ENCODE results near the gene ZNF17. TPM values are rescaled to one million over a fixed set of nuclear protein-coding genes. Genes with fewer than 3 reads are reported as not detected.

ZNF17 gene
- total and polyA plus RNA-seq, 2 of the 8 experiments (the other 6 are each of a cell fraction or from before 2014, with no cell fraction given) = 3.8 to 10.2 TPM

DNA sequence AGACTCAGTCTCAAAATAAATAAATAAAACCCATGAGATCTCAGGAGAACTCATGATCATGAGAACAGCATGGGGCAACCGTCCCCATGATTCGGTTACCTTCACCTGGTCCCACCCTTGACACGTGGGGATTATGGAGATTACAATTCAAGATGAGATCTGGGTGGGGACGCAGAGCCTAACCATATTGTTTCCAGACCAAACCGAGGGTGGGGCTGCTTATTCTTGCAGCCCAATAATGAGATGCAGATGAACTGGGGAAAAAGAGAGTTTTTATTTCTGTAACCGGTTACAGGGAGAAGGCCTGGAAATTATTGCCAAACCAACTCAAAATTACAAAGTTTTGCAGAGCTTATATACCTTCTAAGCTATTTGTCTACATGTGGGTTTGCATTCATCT is 34.8 kb upstream of the ZNF17 start:
- Histone ChIP-seq H3K27ac (ENCODE audit: low read depth, low read length) (no peak overlapping the region), H4K5ac (ENCODE audit: insufficient read length, low read depth, low read length) (no peak overlapping the region), H3K9me3 (ENCODE audit: insufficient read depth in 2 of 2, low read depth in 1 of 2, low read length in 1 of 2) (peaks cover 35 to 37% of the 10 kb centered on the region in 2 experiments), H3K23me2 (ENCODE audit: low read depth, low read length) (no peaks in the 10 kb centered on the region), H3K56ac (replicated peaks; ENCODE audit: insufficient read length, low read depth, low read length) (no peak overlapping the region), H4K8ac (ENCODE audit: extremely low read depth, insufficient read depth, low read length) (no peak overlapping the region), H4K91ac (replicated peaks; ENCODE audit: insufficient read length, low read length) (no peak overlapping the region), H2AFZ (ENCODE audit: low read length) (no peak overlapping the region), H4K20me1 (replicated peaks in 1 of 2; ENCODE audit: control insufficient read depth in 1 of 2, insufficient read depth in 2 of 2, low read length in 2 of 2) (no peaks in the 10 kb centered on the region), H2AK5ac (ENCODE audit: low read depth, low read length) (no peak overlapping the region), H3K79me2 (ENCODE audit: control insufficient read depth in 1 of 2, insufficient read depth in 2 of 2, low read length in 2 of 2) (no peaks in the 10 kb centered on the region), H3K23ac (ENCODE audit: insufficient read length) (no peak overlapping the region), H2BK12ac (ENCODE audit: low read depth, low read length) (no peak overlapping the region), H3K27me3 (replicated peaks in 1 of 4; ENCODE audit: control insufficient read depth in 3 of 4, extremely low read depth in 1 of 4, insufficient read depth in 3 of 4, low read length in 3 of 4) (no peaks in the 10 kb centered on the region), H3K14ac (ENCODE audit: insufficient read length) (no peak overlapping the region), H3K79me1 (ENCODE audit: low read depth, low read length) (no peaks in the 10 kb centered on the region), H2BK120ac (replicated peaks; ENCODE audit: low read depth, low read length) (no peak overlapping the region), H2BK20ac (ENCODE audit: low read length) (no peak overlapping the region), H3K18ac (ENCODE audit: extremely low read depth, low read length) (no peak overlapping the region), H2BK15ac (ENCODE audit: low read length) (no peak overlapping the region), H3K9ac (replicated peaks in 1 of 4; ENCODE audit: extremely low read depth in 1 of 4, low read depth in 3 of 4, low read length in 3 of 4) (no peak overlapping the region), H3K4me1 (replicated peaks in 1 of 4; ENCODE audit: control insufficient read depth in 3 of 4, insufficient read depth in 4 of 4, low read length in 3 of 4) (no peaks in the 10 kb centered on the region), H3K36me3 (ENCODE audit: control insufficient read depth in 2 of 4, insufficient read depth in 4 of 4, low read length in 3 of 4) (peaks cover 0 to 32% (median 0%) of the 10 kb centered on the region in 4 experiments; a peak in 3 of 8 replicates), H2BK5ac (ENCODE audit: low read depth, low read length) (no peak overlapping the region), H3K4me3 (ENCODE audit: extremely low read depth in 1 of 4, insufficient read depth in 2 of 4, low read depth in 3 of 4, low read length in 4 of 4) (no peak overlapping the region), H3K4ac (replicated peaks; ENCODE audit: insufficient read length, low read depth, low read length) (no peak overlapping the region), H3K4me2 (ENCODE audit: insufficient read depth in 1 of 2, low read depth in 2 of 2, low read length in 2 of 2) (no peak overlapping the region)
- ChIA-PET POLR2A (ENCODE audit: partially characterized antibody) (no interaction called here), CTCF (ENCODE audit: partially characterized antibody) (no interaction called here)
- no peak for DNase-seq (ENCODE audit: low read depth in 1 of 2, low spot score in 2 of 2)
- FAIRE-seq = no peak
- no peak for TF ChIP-seq GABPA (IDR thresholded peaks at IDR 0.05; ENCODE audit: borderline replicate concordance, insufficient read depth, low read length)
- TF ChIP-seq, protein P1, sequence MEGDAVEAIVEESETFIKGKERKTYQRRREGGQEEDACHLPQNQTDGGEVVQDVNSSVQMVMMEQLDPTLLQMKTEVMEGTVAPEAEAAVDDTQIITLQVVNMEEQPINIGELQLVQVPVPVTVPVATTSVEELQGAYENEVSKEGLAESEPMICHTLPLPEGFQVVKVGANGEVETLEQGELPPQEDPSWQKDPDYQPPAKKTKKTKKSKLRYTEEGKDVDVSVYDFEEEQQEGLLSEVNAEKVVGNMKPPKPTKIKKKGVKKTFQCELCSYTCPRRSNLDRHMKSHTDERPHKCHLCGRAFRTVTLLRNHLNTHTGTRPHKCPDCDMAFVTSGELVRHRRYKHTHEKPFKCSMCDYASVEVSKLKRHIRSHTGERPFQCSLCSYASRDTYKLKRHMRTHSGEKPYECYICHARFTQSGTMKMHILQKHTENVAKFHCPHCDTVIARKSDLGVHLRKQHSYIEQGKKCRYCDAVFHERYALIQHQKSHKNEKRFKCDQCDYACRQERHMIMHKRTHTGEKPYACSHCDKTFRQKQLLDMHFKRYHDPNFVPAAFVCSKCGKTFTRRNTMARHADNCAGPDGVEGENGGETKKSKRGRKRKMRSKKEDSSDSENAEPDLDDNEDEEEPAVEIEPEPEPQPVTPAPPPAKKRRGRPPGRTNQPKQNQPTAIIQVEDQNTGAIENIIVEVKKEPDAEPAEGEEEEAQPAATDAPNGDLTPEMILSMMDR (IDR thresholded peaks at IDR 0.05; ENCODE audit: control extremely low read depth in 1 of 3, insufficient read depth in 1 of 3, low read depth in 1 of 3, low read length in 3 of 3) = no peak
- TF ChIP-seq EGR1 (IDR thresholded peaks at IDR 0.05; ENCODE audit: borderline replicate concordance, low read depth, low read length) = no peak
- TF ChIP-seq POLR2A (IDR thresholded peaks at IDR 0.05; ENCODE audit: control extremely low read depth in 1 of 2, low read depth in 2 of 2, low read length in 2 of 2) = no peak
- no peak for TF ChIP-seq SRF (IDR thresholded peaks at IDR 0.05; ENCODE audit: low read depth, low read length)
- no peak for TF ChIP-seq SIRT6 (IDR thresholded peaks at IDR 0.05; ENCODE audit: low read length)
- TF ChIP-seq PHF8 (conservative IDR thresholded peaks at IDR 0.05; ENCODE audit: low read depth, low read length) = no peak
- no peak for TF ChIP-seq YY1 (IDR thresholded peaks at IDR 0.05; ENCODE audit: low read depth, low read length)
- no peak for TF ChIP-seq TAF1 (IDR thresholded peaks at IDR 0.05; ENCODE audit: low read depth, low read length)
- TF ChIP-seq BCL11A (IDR thresholded peaks at IDR 0.05; ENCODE audit: low read depth in 2 of 2, low read length in 2 of 2) = no peak
- TF ChIP-seq CBX5 (IDR thresholded peaks at IDR 0.05; ENCODE audit: low read depth, low read length) = no peak
- no peak for TF ChIP-seq CEBPB (IDR thresholded peaks at IDR 0.05; ENCODE audit: low read depth, low read length)
- 93% methylated on average over 6 of the region's 6 CpGs; no CpG with 5 or more reads in 1 of the 2 experiments for WGBS, 2 experiments (ENCODE audit: extremely low coverage in 1 of 2, insufficient coverage in 1 of 2, insufficient read length in 1 of 2, insufficient replicate concordance in 2 of 2, low coverage in 1 of 2, low lambda C conversion rate in 2 of 2, missing lambda C conversion rate in 1 of 2)
